ENCODE results near the gene EPHA2. TPM values are rescaled to one million over a fixed set of nuclear protein-coding genes. Genes with fewer than 3 reads are reported as not detected.
A peak's percentile ranks its signal among the peaks of the same experiment; 100 is the strongest.

The EPHA2 gene
- total and polyA plus RNA-seq, 8 donors = 6.5 to 17.1 (median 11.0) TPM

DNA sequence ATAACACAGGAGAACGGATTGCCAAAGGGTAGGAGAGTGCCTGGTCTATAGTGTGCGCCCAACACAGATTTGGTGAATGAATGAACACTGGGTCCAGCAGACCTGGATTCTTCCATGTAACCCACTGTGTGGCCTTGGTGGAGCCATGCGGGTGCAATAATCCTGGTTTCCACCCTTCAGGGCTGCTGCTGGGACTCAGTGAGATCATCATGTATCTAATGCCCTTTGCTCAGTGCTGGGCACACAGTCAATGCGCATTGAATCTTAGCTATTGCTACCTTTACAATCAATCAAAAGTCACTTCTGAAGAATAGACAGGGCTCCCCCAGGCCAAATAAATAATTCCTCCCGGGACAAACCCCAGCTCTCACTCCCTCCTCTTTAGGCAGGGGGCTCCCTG, 5.8 kb upstream of the EPHA2 start:
- 81 to 95% methylated on average over 5 of the region's 5 CpGs for WGBS, 2 donors
- Histone ChIP-seq H3K27ac (no peak overlapping the region), H3K27me3 (no peaks in the 10 kb centered on the region), H3K4me3 (no peak overlapping the region), H3K9me3 (no peaks in the 10 kb centered on the region), H3K36me3 (no peaks in the 10 kb centered on the region), H3K4me1 (no peaks in the 10 kb centered on the region)
- no peak for DNase-seq
- ATAC-seq = no peak
- FAIRE-seq = no peak
- TF ChIP-seq, protein P1, sequence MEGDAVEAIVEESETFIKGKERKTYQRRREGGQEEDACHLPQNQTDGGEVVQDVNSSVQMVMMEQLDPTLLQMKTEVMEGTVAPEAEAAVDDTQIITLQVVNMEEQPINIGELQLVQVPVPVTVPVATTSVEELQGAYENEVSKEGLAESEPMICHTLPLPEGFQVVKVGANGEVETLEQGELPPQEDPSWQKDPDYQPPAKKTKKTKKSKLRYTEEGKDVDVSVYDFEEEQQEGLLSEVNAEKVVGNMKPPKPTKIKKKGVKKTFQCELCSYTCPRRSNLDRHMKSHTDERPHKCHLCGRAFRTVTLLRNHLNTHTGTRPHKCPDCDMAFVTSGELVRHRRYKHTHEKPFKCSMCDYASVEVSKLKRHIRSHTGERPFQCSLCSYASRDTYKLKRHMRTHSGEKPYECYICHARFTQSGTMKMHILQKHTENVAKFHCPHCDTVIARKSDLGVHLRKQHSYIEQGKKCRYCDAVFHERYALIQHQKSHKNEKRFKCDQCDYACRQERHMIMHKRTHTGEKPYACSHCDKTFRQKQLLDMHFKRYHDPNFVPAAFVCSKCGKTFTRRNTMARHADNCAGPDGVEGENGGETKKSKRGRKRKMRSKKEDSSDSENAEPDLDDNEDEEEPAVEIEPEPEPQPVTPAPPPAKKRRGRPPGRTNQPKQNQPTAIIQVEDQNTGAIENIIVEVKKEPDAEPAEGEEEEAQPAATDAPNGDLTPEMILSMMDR (IDR thresholded peaks at IDR 0.05) = no peak
- intact Hi-C loops (cut with DNase I) = no loop called here

DNA sequence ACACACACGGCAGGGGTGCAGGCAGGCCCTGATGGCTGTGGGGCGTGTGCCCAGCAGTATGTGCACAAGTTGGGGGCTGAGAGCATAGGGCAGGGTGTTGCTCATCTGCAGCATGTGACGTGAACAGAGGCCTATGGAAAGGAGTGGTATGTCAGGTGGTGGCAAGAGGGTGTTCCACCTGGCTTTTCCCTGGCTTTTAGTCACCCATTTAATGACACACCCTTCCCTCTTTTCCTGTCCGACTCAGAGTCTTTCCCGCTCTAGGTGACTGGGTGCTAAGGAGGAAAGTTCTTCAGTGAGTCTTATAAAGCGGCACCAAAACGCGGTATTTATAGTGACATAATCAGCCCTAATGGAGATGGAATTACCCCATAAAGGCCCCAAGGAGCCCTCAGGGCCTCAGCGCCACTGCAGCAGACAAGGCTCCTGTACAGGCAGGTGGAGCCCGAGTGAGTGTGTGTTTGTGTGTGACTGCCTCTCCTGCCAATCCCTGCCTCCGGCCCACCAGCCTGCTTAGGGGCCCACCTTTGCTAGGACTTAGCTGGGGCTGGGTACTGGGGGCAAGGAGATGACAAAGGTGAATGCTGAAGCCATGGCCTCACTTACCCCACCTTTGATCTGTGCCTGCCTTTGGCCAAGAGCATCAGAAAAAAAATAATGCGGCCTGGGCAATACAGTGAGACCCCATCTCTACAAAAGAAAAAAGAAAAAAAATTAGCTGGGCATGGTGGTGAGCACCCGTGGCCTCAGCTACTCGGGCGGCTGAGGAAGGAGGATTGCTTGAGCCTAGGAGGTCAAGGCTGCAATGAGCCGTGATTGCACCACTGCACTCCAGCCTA, 3.3 kb upstream of the EPHA2 start:
- H3K4me1 ChIP-seq = peaks cover 0 to 2% (median 0%) of the 10 kb centered on the region in 3 donors
- ATAC-seq (no peak), FAIRE-seq (no peak), DNase-seq (no peak)
- no peaks in the 10 kb centered on the region for H3K36me3 ChIP-seq
- H3K4me3 ChIP-seq = no peak overlapping the region
- WGBS, 2 donors = 84 to 85% methylated on average over 16 of the region's 16 CpGs
- TF ChIP-seq, protein P1 (IDR thresholded peaks at IDR 0.05) = no peak
- H3K27me3 ChIP-seq = no peaks in the 10 kb centered on the region
- H3K9me3 ChIP-seq = no peaks in the 10 kb centered on the region
- no peak overlapping the region for H3K27ac ChIP-seq
- intact Hi-C loops (cut with DNase I) = no loop called here

DNA sequence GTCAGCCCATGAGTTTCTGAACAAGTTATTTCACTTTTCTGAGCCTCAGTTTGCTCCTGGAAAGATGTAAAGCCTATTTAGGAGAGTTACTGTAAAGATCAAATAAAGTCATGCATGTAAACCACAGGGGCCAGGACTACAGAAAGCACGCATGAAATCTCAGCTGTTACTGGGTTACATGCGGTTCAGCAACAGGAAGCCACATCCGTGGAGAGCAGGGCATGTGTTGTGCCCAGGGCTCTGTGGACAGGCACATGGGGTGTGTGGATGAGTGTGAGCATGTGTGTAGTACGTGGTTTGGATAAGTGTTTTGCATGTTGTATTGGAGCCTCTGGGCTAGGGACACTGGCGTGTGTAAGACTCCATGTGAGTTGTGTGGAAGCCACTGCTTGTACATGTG, 2.2 kb upstream of the EPHA2 start:
- DNase-seq (no peak), ATAC-seq (no peak), FAIRE-seq (no peak)
- Histone ChIP-seq H3K27ac (no peak overlapping the region), H3K36me3 (no peaks in the 10 kb centered on the region), H3K9me3 (no peaks in the 10 kb centered on the region), H3K4me1 (peaks cover 0 to 7% (median 0%) of the 10 kb centered on the region in 3 donors), H3K27me3 (no peaks in the 10 kb centered on the region), H3K4me3 (no peak overlapping the region)
- TF ChIP-seq, protein P1 (IDR thresholded peaks at IDR 0.05) = no peak
- WGBS, 2 donors = 74 to 84% methylated on average over 5 of the region's 5 CpGs
- intact Hi-C loops (cut with DNase I) = no loop called here

DNA sequence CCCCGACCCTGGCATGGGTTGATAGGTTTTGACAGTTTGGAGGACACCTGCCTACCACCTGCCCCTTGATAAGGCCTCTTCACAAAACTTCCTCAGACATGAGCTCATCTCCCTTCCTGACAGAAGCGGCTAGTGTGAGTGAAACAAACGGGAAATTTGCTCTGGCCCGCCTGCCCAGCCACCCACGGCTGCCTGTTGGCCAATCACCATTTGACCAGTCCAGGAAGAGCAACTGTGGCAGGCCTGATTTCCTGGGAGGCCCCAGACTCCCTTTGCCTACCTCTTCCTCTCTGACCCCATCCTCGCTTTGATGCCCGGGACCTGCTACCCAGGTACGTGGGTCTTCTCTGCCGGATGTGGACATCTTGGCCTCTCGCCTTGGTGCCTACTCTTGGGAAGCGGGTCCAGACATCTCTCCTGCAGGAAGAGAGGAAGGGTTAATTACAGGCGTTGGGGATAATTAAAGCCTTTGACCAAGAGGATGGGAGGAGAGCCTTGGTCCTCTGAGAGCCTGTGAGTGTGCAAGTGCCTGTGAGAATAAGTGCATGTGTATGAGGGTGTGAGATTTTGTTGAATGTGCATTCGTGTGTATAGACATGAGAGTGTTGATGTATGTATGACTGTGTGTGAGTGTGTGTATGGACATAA, 1.1 kb upstream of the EPHA2 start:
- peak overlapping the region in 2 of 4 donors; percentile 86 to 93 for H3K27ac ChIP-seq
- no peaks in the 10 kb centered on the region for H3K9me3 ChIP-seq
- TF ChIP-seq, protein P1 (IDR thresholded peaks at IDR 0.05) = no peak
- 79 to 84% methylated on average over 13 of the region's 13 CpGs for WGBS, 2 donors
- no peak for ATAC-seq
- no peaks in the 10 kb centered on the region for H3K36me3 ChIP-seq
- no peak for DNase-seq
- peaks cover 0 to 7% (median 0%) of the 10 kb centered on the region in 3 donors for H3K4me1 ChIP-seq
- no peaks in the 10 kb centered on the region for H3K27me3 ChIP-seq
- H3K4me3 ChIP-seq = peak overlapping the region in 1 of 4 donors; percentile 95
- intact Hi-C loops (cut with DNase I) = no loop called here
- FAIRE-seq = no peak

Data from pancreas (tissue), 10 donors.